KMS-11 (cell line): ENCODE results near the gene PKIG.

Experiments used
- H2AFZ ChIP-seq: fragments of 200-600 bp; sonication (generic); 2 replicates; pipeline ENCODE4 v1.6.1; 2016; ENCODE audit warnings: antibody characterized with exemption, mixed run types, low read depth
- H3K27ac ChIP-seq: fragments of 200-600 bp; sonication (generic); 2 replicates; pipeline ENCODE4 v1.6.1; 2016; ENCODE audit warnings: mild to moderate bottlenecking, mixed run types
- H3K27me3 ChIP-seq: fragments of 200-600 bp; sonication (generic); 2 replicates; pipeline ENCODE4 v1.6.1; 2017; ENCODE audit warnings: mild to moderate bottlenecking, low read depth, mixed run types, moderate library complexity; ENCODE audit not compliant: insufficient read depth
- H3K36me3 ChIP-seq: fragments of 200-600 bp; sonication (generic); 2 replicates; pipeline ENCODE4 v1.6.1; 2017; ENCODE audit warnings: mild to moderate bottlenecking, mixed run types; ENCODE audit not compliant: insufficient read depth
- H3K4me1 ChIP-seq: fragments of 200-600 bp; sonication (generic); 2 replicates; pipeline ENCODE4 v1.6.1; 2016; ENCODE audit warnings: mild to moderate bottlenecking, low read depth, mixed run types; ENCODE audit not compliant: poor library complexity, severe bottlenecking
- H3K4me2 ChIP-seq: fragments of 200-600 bp; sonication (generic); 2 replicates; pipeline ENCODE4 v1.7.0; 2016; ENCODE audit warnings: mild to moderate bottlenecking, mixed run types
- H3K4me3 ChIP-seq: fragments of 200-600 bp; sonication (generic); IDR thresholded peaks from 2 replicates; pipeline ENCODE4 v1.6.1; 2017; ENCODE audit warnings: low read depth, low read length, mixed read lengths; ENCODE audit not compliant: insufficient read depth
- H3K79me2 ChIP-seq: fragments of 200-600 bp; sonication (generic); 2 replicates; pipeline ENCODE4 v1.6.1; 2016; ENCODE audit warnings: low read depth, mixed run types; ENCODE audit not compliant: insufficient read depth
- H3K9ac ChIP-seq: fragments of 200-600 bp; sonication (generic); 2 replicates; pipeline ENCODE4 v1.6.1; 2016; ENCODE audit warnings: mild to moderate bottlenecking, mixed run types
- H4K20me1 ChIP-seq: fragments of 200-600 bp; sonication (generic); 2 replicates; pipeline ENCODE4 v1.6.1; 2016; ENCODE audit warnings: mild to moderate bottlenecking, mixed run types; ENCODE audit not compliant: insufficient read depth
- TF ChIP-seq, protein P1 (sequence below): fragments of 200-600 bp; sonication (generic); conservative IDR thresholded peaks from 2 replicates; pipeline ENCODE4 v1.6.1; 2017; ENCODE audit warnings: low read depth, mild to moderate bottlenecking, antibody characterized with exemption, low read length, moderate library complexity, mixed read lengths

Gene PKIG

DNA sequence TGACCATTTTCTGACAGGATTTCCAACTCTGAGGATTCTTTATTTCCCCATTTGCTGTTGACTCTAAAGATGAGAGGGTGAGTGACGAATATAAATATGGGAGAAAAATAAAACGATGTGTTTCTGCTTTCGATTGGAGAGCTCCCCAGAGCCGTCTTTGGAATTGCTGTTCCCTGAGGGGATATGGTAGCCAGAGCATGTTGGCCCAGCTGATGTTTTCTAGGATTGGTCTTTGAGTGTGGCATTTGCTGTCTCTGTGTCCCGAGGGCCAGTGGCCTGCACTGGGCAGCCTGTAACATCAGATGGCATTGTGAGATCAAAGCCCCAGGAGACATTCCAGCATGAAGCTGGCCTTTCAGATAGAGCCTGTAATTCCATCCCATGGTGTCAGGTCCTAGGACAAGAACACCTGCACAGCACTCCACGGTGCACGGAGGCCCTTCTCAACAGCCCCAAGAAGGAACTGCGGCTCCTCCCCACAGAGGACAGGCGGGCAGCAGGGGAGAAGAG, 26.7 kb downstream of the PKIG start:
- no peak overlapping the region for H3K9ac ChIP-seq
- H3K4me3 ChIP-seq: no peak overlapping the region
- TF ChIP-seq, protein P1, sequence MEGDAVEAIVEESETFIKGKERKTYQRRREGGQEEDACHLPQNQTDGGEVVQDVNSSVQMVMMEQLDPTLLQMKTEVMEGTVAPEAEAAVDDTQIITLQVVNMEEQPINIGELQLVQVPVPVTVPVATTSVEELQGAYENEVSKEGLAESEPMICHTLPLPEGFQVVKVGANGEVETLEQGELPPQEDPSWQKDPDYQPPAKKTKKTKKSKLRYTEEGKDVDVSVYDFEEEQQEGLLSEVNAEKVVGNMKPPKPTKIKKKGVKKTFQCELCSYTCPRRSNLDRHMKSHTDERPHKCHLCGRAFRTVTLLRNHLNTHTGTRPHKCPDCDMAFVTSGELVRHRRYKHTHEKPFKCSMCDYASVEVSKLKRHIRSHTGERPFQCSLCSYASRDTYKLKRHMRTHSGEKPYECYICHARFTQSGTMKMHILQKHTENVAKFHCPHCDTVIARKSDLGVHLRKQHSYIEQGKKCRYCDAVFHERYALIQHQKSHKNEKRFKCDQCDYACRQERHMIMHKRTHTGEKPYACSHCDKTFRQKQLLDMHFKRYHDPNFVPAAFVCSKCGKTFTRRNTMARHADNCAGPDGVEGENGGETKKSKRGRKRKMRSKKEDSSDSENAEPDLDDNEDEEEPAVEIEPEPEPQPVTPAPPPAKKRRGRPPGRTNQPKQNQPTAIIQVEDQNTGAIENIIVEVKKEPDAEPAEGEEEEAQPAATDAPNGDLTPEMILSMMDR: no peak
- no peaks in the 10 kb centered on the region for H3K36me3 ChIP-seq
- peaks cover 32% of the 10 kb centered on the region for H3K4me1 ChIP-seq
- peak overlapping the region; percentile 58; the same call in 1 of the 2 replicates for H3K4me2 ChIP-seq
- no peaks in the 10 kb centered on the region for H3K27me3 ChIP-seq
- H3K79me2 ChIP-seq: no peaks in the 10 kb centered on the region
- H3K27ac ChIP-seq: no peak overlapping the region; the same call in 1 of the 2 replicates
- H4K20me1 ChIP-seq: no peaks in the 10 kb centered on the region; the same call in 1 of the 2 replicates
- peak overlapping the region; percentile 87; the same call in 1 of the 2 replicates for H2AFZ ChIP-seq

DNA sequence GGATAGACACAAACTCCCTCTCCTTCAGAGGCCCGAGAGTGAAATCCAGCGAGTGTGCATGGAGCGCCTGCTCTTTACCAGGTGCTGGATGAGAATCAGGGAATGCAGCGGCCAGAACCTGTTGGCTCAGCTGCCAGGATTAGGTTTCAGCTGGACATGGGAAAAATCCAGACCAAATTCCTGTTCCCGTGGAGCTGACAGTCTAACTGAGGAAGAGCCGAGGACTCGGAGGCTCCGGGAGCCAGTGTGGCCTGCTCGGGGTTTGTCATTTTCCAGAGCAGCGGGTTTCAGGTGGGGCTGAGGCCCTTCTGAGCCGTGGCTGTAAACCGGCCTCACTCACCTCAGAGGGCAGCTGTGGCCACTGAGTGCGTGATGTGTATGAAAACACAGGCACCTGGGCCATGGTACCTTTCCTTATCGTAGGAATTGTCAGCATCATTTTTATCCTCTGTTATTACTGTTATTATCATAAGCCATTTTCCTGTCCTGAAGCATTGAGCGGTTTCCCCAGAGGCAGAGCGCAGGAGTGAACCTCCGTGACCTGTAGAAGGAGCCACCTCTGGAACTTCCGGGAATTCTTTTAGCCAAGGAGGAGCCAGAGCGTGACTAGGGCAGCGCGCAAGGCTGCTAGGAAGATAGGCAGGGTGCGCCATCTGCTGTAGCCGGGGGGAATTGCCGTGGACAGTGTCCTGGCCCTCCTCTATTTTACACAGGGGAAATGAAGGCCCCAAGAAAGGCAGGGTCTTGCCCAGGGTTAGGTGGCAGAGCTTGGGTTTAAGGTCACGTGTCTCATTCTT, 27.3 kb downstream of the PKIG start:
- Histone ChIP-seq H3K4me2 (peak overlapping the region; percentile 58), H3K36me3 (no peaks in the 10 kb centered on the region), H3K9ac (peak overlapping the region; percentile 1; the same call in 1 of the 2 replicates), H3K4me3 (no peak overlapping the region), H3K27me3 (no peaks in the 10 kb centered on the region), H3K27ac (peak overlapping the region; percentile 46), H2AFZ (peak overlapping the region; percentile 87), H3K4me1 (peaks cover 32% of the 10 kb centered on the region), H3K79me2 (no peaks in the 10 kb centered on the region), H4K20me1 (no peaks in the 10 kb centered on the region; the same call in 1 of the 2 replicates)
- TF ChIP-seq, protein P1: peak; percentile 98

DNA sequence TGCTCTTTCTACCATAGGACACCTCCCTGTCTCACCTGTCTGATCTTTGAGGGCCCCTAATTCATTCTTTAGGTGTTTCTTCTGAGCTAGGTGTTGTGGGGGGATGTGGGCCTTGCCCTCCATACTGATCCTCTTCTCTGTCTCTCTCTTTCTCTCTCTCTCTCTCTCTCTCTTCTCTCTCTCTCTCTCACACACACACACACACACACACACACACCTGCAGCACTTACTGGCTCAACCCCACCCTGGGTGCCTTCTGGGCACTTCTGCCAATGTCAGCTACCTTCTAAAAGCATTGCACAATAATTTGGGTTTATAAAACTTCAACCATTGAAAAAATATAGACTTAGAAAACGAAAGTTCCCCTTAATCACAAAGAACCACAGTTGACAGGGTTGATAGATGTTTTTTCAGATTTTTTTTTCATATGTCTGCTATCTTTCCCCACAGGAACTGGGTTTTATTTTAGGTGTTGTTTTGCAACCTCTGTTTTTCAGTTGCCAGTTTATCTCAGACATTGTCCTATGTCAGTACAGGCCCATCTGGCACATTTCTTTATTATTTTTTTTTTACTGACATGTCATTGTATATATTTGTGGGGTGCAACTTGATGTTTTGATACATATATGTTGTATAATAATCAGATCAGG, 28.1 kb downstream of the PKIG start:
- H3K27me3 ChIP-seq: no peaks in the 10 kb centered on the region

DNA sequence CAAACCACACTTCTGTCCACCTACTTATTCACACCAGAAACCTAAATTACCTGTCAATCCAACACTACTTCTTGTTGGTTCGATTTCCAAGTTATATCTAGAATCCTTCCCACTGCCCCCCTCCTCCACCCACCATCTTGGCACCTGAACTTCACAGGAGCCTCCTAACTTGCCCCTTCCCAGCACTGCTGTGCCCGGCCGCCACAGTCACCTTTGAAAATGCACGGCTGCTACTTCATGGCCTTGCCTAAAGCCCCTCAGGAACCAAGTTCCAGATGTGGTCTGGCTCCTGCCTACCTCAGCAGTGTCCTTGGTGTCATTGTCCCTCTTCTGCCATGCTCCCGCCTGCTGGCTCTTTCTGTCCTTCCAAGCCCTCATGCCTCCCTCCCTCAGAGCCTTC, 31.2 kb downstream of the PKIG start:
- H3K4me3 ChIP-seq: no peak overlapping the region
- H3K9ac ChIP-seq: no peak overlapping the region
- H3K27ac ChIP-seq: no peak overlapping the region
- no peak overlapping the region for H3K4me2 ChIP-seq
- H3K79me2 ChIP-seq: no peaks in the 10 kb centered on the region
- H2AFZ ChIP-seq: no peak overlapping the region
- H3K27me3 ChIP-seq: no peaks in the 10 kb centered on the region
- TF ChIP-seq, protein P1: no peak
- H3K36me3 ChIP-seq: no peaks in the 10 kb centered on the region
- H4K20me1 ChIP-seq: no peaks in the 10 kb centered on the region
- H3K4me1 ChIP-seq: peaks cover 41% of the 10 kb centered on the region

More for the DNA sequence above, 28.1 kb downstream of the PKIG start:
- Histone ChIP-seq H2AFZ (peak overlapping the region; percentile 87; the same call in 1 of the 2 replicates), H3K4me1 (peaks cover 32% of the 10 kb centered on the region), H4K20me1 (no peaks in the 10 kb centered on the region; the same call in 1 of the 2 replicates), H3K9ac (peak overlapping the region; percentile 1; the same call in 1 of the 2 replicates), H3K79me2 (no peaks in the 10 kb centered on the region), H3K4me2 (peak overlapping the region; percentile 58; the same call in 1 of the 2 replicates), H3K36me3 (no peaks in the 10 kb centered on the region), H3K27ac (peak overlapping the region; percentile 46), H3K4me3 (no peak overlapping the region)
- TF ChIP-seq, protein P1: peak; percentile 63
